ENCODE results near the gene BFSP1. TPM values are rescaled to one million over a fixed set of nuclear protein-coding genes. Genes with fewer than 3 reads are reported as not detected.
A peak's percentile ranks its signal among the peaks of the same experiment; 100 is the strongest.

Gene BFSP1
- total RNA-seq, 1 donor from 2014 or later, result 0.10 TPM

- ATAC-seq, result peak; percentile 15
- no peak for DNase-seq (ENCODE audit: low spot score)
Observed at GRCh38 chr20:17558154-17558940, 27.2 kb upstream of the BFSP1 start.

- ATAC-seq (no peak), DNase-seq (ENCODE audit: low spot score) (no peak)
Observed at GRCh38 chr20:17557675-17558006, 26.5 kb upstream of the BFSP1 start.

- ATAC-seq (peak; percentile 100), DNase-seq (ENCODE audit: low spot score) (peak; percentile 94)
Observed at GRCh38 chr20:17556837-17557674, 25.9 kb upstream of the BFSP1 start.

- ATAC-seq (no peak), DNase-seq (ENCODE audit: low spot score) (no peak)
Observed at GRCh38 chr20:17555106-17555505, 23.9 kb upstream of the BFSP1 start.

- ATAC-seq (no peak), DNase-seq (ENCODE audit: low spot score) (no peak)
Observed at GRCh38 chr20:17549131-17549530, 18.0 kb upstream of the BFSP1 start.

- ATAC-seq (no peak), DNase-seq (ENCODE audit: low spot score) (no peak)
Observed at GRCh38 chr20:17545127-17545526, 13.9 kb upstream of the BFSP1 start.

GRCh38 chr20:17543531-17544131 is 12.5 kb upstream of the BFSP1 start:
- ATAC-seq (peak; percentile 25), DNase-seq (ENCODE audit: low spot score) (no peak)

GRCh38 chr20:17542993-17543412 is 11.8 kb upstream of the BFSP1 start:
- ATAC-seq (peak; percentile 67), DNase-seq (ENCODE audit: low spot score) (no peak)

- no peak for ATAC-seq
- DNase-seq (ENCODE audit: low spot score), result no peak
Observed at GRCh38 chr20:17542481-17542880, 11.3 kb upstream of the BFSP1 start.

- DNase-seq (ENCODE audit: low spot score), result no peak
- peak; percentile 46 for ATAC-seq
Observed at GRCh38 chr20:17541996-17542395, 10.8 kb upstream of the BFSP1 start.

- ATAC-seq (no peak), DNase-seq (ENCODE audit: low spot score) (no peak)
Observed at GRCh38 chr20:17541596-17541995, 10.4 kb upstream of the BFSP1 start.

GRCh38 chr20:17538517-17539170 is 7.5 kb upstream of the BFSP1 start:
- DNase-seq (ENCODE audit: low spot score) (no peak), ATAC-seq (no peak)

- ATAC-seq, result no peak
- no peak for DNase-seq (ENCODE audit: low spot score)
Observed at GRCh38 chr20:17537959-17538358, 6.8 kb upstream of the BFSP1 start.

- DNase-seq (ENCODE audit: low spot score) (peak; percentile 71), ATAC-seq (peak; percentile 100)
Observed at GRCh38 chr20:17536944-17537444, 5.8 kb upstream of the BFSP1 start.

GRCh38 chr20:17534077-17534476 is 2.9 kb upstream of the BFSP1 start:
- DNase-seq (ENCODE audit: low spot score) (no peak), ATAC-seq (no peak)

GRCh38 chr20:17533396-17533795 is 2.2 kb upstream of the BFSP1 start:
- no peak for DNase-seq (ENCODE audit: low spot score)
- ATAC-seq, result no peak

GRCh38 chr20:17531665-17532025 is 466 bp upstream of the BFSP1 start:
- no peak for ATAC-seq
- DNase-seq (ENCODE audit: low spot score), result no peak

GRCh38 chr20:17530153-17530552 is 1.0 kb downstream of the BFSP1 start:
- ATAC-seq (no peak), DNase-seq (ENCODE audit: low spot score) (no peak)

- ATAC-seq (no peak), DNase-seq (ENCODE audit: low spot score) (no peak)
Observed at GRCh38 chr20:17529586-17529985, 1.6 kb downstream of the BFSP1 start.

GRCh38 chr20:17525650-17526049 is 5.5 kb downstream of the BFSP1 start:
- DNase-seq (ENCODE audit: low spot score), result no peak
- ATAC-seq, result peak; percentile 80

- DNase-seq (ENCODE audit: low spot score) (no peak), ATAC-seq (no peak)
Observed at GRCh38 chr20:17525132-17525531, 6.0 kb downstream of the BFSP1 start.

Measured in left lobe of liver (tissue), 2 donors.